GM03348 (cell line): ENCODE measurements around the gene SCARB1.

Source experiments
- DNase-seq: peaks from one replicate; pipeline ENCODE4 v3.0.0; 2012; ENCODE audit warnings: low spot score

The SCARB1 gene

GRCh38 chr12:124796303-124796960 lies 67.2 kb downstream of the SCARB1 start:
- DNase-seq = no peak

DNA sequence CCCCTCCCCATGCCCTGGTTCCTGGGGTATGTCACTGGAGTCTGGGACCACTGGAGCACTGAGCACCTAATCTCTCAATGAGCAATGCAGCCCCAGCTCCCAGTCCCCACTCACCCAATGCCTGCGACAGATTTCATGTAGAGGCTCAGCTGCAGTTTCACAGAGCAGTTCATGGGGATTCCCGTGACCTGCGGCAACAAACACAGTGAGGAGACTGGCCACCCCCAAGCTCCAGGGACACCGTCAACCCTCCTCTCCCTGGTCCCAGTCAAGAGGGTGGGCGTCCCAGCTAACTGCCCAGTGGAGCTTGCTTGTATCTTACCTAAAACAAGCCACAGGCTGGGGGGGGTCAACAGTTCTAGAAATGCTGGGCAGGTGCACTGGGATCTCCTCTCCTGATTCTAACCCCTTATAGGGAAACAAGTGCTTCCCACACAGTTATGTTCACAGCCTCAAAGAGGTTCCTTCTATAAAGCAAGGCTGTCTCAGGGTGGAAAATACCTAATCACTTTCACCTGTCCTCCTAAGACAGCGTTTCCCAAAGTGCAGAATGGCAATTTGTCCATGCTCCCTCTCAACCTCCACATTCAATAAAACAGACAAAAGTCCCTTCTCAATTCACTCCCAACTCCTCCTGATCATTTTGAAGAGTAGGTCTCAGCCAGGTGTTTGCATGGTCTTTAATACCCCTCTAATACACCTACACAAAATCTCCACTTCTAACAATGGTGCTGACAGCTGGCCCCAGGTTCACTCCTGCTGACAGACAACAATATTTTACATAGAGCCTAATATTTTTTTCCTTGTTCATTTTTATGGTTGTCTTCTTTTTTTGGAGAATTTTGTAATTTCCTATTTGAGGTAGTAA lies 68.3 kb downstream of the SCARB1 start:
- DNase-seq = no peak

GRCh38 chr12:124792961-124793441 lies 70.7 kb downstream of the SCARB1 start:
- no peak for DNase-seq

DNA sequence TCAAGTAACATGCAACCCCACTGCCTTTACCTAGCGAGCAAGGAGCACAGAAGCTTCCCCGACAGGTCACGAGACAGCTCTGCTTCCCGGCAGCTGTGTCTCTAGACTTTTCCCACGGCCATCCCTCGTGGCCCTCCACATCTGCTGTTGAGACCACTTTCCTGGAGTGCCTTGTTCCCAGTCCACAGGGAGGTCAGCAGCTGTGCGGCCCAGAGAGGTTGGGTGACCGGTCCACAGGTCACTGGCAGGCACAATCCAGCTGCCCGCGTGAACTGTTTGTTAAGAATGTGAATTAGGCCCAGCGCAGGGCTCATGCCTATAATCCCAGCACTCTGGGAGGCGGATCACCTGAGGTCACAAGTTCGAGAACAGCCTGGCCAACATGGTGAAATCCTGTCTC lies 71.5 kb downstream of the SCARB1 start:
- DNase-seq = no peak

DNA sequence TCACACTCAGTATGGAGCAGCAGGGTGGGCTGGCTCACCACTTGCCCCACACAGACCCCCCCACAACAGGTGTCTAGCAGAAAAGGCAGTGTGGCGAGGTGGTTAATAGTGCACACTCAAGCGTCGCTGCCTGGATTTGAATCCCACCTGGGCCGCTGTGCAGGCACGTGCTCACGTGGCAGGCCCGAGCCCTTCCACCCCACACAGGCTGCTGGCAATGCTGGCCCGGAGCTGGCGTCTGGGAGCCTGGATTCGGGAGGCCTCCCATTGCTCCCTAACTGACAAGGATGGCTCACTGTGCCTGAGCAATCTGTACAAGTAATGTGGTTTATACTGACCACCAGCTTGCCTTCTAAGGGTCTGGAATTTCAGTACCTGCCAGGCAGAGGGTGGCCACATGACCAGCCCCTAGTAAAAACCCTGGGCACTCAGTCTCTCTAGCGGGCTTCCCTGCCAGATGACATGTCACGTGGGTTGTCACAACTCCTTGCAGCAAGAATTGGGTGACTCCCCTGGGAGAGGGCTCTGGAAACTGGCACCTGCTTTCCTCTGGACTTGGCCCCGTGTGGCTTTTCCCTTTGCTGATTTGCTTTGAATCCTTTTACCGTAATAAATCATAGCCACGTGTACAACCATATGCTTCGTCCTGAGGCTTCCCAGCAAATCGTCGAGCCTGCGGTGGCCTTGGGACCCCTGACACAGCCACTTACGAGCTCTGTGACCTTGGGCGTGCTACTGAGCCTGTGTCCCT lies 72.8 kb downstream of the SCARB1 start:
- no peak for DNase-seq

DNA sequence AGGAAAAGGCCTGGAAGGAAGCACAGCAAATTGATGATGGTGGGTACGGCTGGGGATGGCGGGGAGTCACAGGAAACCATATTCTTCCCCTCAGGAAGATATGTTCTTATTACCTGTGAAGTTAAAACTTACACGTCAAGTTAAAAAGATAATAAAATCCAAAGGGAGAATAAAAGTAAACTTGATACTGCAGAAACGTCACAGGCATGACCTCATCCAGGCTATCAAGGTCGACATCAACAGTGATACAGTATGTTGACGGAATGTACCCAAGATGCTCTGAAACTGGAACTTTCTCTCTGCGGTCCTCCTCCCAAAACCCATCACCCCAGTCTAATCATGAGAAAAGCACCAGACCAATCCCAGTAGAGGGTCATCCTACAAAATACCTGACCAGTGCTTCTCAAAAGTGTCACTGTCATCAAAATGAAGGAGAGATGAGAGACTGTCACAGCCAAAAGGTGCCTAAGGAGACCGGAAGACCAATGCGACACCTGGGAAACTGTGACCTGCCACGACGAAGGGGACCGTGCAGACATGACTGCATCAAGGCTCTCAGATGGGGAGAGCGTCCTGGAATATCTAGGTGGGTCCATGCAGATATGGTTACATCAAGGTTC lies 74.6 kb downstream of the SCARB1 start:
- no peak for DNase-seq

DNA sequence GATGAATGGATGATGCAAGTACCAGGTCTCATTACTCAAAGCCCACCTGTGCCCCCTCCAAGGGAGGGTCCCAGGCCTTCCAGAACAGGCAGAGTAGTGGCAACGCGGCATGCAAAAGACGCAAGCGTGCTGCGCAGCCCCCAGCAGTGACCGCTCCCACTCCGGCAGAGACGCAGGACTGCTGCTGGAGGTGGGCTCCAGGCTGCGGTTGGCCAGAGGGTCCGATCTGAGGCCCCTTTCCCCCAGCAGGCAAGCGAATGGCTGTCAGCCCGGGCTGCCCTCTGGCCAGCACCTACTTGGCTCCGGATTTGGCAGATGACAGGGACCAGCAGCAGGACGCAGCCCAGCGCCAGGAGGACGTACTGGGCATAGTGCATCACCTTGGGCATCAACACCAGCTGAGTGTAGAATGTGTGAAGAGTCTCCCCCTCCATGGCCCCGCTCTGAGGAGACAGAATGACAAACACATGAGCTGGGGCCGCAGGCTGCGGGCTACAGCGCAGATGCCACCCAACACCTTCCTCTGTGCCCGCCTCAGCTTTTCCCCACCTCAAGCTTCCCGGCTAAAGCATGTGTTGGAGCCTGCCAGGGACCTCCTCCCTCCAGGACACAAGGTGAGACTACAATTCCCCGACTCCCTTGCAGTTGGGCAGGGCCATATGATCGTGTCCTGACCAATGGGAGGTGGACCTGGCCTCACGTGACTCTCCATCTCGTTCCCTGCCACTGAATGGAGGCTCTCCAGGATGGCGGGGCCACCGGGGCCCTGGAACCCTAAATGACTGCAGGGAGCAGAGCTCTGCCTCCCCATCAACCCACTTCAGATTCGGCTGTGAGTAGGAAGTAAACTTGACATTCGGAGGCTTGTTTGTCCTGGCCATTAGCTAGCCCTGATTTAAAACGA lies 77.4 kb downstream of the SCARB1 start:
- peak; percentile 98 for DNase-seq

DNA sequence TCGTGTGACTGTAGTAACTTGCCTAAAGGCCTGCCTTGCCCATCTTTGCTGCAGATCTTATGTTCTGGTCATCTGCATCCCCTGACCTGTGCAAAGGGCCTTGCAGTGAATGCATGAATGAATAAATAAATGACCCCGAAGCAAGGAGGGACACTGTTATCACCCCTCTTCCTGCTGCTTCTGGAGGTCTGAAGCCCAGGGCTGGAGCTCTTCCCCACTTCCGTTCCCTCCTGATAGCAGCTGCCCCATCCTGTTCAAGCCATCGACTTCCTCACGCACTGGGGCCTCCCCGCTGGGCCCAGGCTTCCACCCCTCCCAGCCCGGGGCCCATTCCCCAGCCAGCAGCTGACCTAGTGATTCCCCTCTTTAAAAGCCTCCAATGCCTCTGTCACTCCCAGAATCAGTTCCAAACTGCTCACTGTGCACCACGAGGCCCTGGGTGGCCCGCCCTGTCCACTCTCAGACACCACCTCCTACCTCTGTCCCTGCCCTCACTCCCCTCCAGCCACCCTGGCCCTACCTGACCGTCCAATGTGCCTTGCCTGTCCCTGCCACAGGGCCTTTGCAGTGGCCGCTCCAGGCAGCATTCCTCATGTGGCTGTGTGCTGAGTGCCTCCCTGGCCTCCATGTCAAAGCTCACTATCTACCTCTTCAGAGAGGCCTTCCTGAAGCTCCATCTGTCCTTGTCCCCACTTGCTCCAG lies 78.6 kb downstream of the SCARB1 start:
- DNase-seq = no peak

GRCh38 chr12:124783087-124783486 lies 80.6 kb downstream of the SCARB1 start:
- DNase-seq = no peak

GRCh38 chr12:124782132-124782531 lies 81.5 kb downstream of the SCARB1 start:
- no peak for DNase-seq

- no peak for DNase-seq
Observed at GRCh38 chr12:124780752-124781685, 82.6 kb downstream of the SCARB1 start.

DNA sequence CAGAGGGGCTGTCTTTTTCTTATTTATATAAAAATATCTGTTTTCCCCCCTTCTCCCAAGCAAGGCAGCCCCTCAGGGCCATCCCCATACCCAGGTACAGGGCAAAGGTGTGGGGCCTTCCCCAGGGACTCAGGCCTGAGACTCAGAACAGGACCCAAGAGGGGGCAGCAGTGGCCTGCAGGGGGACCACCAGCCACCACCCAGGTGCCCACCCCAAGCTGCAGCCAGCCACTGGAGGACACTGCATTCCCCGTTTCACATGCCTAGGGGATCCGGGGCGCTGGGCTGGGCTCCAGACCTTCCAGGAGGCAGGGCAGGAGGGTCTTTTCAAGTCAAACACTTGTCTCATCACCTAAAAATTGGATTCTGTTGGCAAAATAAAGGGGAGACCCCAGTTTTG lies 83.3 kb downstream of the SCARB1 start:
- DNase-seq = no peak

DNA sequence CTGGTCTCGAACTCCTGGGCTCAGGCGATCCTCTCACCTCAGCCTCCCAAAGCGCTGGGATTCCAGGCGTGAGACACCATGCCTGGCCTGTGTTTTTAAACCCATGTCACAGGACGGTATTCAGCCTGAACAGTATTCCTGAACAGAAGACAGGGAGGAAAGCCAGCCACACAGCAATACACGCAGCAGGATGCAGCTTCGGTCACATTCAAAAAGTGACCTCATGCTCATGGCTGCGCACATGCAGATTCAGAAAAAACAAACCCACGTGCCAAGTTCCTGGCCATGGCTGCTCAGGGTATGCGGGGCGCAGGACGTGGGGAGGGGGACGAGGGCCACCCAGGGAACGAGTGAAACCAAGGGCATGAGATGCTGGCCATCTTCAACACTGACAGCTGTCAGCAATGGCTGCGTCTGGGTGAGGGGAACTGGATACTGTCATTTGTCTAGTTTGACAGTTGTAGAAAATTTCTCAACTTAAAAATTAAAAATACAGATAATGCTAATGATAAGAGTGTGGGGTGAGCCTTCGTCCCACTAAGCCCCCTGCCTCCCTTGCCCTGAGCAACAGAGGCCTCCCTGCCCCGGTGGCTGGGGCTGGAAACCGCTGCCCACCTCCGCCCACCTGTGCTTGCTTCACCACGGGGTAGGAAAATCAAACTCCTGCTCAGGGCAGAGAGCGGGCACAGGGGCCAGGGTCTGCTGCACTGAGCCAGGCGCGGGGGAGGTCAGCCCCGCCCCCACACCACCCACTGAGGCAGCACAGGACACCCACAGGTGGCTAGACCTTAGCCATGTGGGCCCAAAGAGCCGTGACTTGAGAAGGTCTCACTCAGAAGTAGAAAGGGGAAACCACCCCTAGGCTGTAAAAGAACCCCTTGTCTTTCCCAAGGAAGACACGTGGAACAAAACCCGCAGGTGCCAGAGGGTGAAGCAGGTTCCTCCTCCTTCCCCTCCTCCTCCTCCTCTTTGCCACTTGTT lies 84.2 kb downstream of the SCARB1 start:
- DNase-seq = no peak

- no peak for DNase-seq
Observed at GRCh38 chr12:124778411-124778810, 85.3 kb downstream of the SCARB1 start.

DNA sequence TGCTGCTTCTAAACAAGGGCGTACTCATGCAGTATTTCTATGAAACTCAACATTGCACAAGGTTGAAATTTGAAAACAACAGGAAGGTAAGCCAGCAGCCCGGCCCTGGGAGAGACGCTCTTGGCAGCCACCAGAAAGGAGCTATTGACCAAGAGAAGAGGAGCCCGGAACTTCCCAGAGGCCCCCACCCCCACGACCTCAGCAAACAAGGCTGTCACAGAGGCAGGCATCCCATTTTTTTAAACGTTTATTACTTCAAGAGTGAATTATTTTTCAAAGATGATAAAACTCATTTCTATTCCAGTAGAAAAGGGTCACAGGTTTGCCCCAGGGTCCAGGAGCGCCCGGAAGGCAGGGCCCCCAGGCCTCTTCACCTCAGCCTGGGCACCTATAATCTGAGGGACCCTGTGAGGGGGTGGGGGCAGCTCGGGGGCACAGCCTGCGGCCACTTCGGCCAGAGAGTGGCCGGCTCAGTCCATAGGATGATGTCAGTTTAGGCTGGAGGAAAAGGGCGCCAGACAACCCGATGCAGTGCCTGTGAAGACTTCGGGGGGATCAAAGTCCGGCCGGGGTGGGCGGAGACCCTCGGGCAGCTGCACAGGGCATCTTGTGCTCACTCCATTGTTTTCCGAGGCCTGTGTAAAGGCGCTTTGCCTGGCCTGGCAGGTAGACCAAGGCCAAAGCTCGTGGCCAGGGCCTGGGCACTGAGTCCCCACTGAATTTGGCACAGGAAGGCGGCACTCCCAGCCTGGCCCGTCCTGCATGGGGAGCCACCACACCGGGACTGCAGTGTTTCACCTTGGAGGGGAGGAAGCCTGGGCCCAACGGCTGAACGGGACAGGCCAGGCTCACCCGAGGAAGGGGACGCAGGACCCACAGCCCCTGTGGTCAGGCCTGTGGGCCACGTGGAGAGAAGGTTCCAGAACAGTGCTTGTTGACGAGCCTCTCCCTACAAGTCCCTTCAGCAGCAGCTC lies 86.0 kb downstream of the SCARB1 start:
- no peak for DNase-seq

DNA sequence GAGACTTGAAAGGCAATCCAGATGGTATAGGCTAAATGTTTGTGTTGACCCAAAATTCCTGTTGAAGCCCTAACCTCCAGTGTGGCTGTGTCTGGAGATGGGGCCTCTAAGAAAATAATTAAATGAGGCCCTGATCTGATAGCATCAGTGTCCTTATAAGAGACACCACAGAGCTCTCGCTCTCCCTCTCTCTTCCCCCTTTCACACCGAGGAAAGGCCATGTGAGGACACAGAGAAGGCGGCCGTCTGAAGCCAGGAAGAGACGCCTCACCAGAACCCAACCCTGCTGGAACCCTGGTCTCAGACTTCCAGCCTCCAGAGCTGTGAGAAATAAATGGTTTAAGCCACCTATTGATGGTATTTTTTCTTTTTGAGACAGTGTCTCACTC lies 87.5 kb downstream of the SCARB1 start:
- no peak for DNase-seq
